Amygdala (tissue), 56 donors: ENCODE data around the gene TPSAB1.
"Not testable (repeated sequence)": the region's sequence is repeated elsewhere in the genome, so short reads cannot be mapped to it uniquely, and the experiment has no call there.

Experiments used
- DNase-seq, 56 donors: peaks; one replicate each; lab custom pipeline; 2025; lab: John Stamatoyannopoulos, UW

TPSAB1 gene

DNA sequence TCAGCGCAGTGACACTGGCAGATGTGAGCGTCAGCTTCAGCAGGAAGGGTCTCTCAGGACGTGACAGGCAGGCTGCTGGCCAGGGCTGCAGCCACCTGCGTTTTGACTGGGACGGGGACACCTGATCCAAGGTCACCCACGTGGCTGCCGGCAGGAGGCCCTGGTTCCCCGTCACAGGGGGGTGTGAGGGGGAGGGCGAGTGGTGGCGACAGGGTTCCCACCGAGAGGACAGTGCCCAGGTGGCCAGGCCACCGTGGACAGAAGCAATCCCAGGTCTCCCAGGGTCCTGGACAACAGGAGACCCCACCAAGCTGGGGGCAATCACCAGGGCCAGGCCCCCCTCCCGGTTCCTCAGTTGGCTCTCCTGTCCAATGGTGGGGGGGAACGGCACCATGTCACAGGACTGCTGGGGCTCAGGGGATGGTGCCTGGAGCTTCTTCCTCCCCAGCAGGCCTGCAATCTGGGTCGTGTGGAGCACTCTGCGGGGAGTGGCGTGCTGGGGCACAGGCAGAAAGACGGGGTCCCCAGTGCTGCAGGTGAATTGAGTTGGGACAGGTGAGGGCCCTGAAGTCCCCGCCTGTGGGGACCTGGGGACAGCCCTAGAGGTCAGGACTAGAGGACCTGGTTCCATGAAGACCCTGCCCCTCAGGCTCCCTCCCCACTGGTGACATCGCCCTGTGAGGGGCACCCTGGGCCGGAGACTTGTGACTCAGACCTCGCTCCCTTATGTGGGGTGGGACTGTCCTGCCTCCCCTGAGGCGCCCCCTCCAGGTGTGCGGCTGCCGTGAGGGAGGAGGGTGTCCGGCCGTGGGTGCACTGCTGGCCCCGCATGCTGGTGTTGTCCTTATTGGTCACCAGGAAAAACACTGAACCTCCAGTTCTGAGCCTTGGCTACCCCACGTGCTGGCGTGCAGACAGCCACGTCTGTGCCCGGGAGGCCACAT is 3.7 kb downstream of the TPSAB1 start:
- not testable (repeated sequence) for DNase-seq

DNA sequence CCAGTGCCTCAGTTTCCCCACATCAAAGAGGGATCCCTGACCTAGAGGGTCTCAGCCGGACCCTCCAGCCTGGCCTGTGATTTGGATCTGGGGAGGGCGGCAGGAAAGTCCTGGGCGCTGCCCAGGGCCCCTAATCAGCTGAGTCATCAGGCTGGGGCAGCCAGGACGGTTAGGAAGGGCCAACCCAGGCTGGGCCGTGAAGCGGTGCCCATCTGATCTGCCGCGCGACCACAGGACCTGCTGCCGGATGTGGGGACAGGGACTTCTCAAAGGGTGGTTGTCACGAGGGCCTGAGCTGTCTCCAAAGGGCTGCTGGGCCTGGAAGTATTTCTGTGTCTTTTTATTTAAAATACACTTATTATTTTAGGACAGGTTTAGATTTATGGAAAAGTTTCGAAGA is 4.4 kb downstream of the TPSAB1 start:
- no peak for DNase-seq

DNA sequence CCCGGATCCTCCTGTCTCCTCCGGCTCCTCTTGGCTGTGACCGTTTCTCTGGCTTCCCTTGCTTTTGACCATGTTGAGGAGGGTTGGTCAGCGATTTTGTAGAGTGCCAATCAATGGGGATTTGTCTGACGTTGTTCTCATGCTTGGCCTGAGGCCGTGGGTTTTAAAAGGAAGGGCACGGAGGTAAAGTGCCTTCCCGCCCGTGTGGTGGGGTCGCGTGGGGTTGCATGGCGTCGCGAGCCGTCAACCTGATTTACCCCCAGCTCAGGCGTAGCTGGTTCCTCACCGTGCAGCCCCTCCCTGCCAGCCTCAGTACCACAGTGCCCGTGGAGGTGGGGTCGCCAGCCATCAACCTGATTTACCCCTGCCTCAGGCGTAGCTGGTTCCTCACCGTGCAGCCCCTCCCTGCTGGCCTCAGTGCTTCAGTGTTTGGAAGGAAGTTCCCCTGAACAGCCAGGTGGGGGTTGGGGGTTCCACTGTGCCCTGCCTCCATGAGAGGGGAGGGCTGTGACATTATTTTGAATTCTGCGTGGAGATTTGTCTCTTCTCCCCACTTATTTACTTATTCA is 5.0 kb downstream of the TPSAB1 start:
- DNase-seq, result no peak

DNA sequence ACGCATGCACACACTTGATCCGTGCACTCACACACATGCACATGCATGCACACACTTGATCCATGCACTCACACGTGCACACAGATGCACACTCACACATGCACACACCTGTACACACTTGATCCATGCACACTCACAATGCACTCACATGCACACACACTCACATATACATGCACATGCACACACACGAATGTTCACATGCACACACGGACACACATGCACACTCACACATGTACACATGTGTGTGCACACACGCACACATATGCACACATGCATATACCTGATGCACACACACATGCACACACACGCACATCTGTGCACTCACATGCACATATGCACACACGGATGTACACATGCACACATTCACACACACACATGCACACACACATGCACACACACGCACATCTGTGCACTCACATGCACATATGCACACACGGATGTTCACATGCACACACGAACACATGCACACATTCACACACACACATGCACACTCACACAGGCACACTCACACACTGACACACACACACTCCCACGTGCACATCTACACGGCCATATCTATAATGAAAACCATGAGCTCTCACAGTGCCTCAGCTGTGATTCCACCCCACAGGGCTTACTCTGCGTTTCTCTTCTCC is 7.5 kb downstream of the TPSAB1 start:
- DNase-seq, result not testable (repeated sequence)

DNA sequence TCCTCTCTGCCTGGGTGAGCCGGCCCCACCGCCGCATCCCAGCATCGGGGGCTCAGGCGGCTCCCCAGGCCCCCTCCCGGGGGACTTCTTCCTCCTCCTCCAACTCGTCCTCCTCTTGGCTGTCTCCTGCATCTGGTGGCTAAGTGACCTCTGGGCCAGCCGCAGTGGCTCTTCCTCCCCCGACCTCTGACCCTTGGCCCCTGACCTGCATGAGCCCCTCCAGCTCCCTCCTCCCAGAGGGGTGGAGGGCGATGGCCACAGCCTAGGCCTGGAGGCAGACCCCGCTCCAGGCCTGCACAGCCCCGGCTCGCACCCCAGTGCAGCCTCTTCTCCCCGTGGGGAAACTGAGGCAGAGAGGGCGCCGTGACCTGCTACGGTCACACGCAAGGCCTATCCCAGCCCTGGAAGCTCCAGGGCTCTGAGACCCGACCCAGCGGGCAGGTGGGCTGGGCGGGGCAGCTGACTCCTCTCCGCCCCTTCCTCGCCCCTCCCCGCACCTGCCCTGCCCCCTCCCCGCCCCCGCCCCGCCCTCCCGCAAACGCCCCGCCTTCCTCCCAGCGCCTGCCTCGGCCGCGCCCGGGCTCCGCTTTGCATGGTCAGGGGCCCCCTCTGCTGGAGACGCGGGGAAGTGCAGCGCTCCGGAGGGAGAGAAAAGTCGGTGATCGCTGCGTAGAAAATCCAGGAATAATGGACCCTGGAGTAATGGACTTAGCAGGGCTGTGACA is 8.7 kb downstream of the TPSAB1 start:
- not testable (repeated sequence) for DNase-seq

DNA sequence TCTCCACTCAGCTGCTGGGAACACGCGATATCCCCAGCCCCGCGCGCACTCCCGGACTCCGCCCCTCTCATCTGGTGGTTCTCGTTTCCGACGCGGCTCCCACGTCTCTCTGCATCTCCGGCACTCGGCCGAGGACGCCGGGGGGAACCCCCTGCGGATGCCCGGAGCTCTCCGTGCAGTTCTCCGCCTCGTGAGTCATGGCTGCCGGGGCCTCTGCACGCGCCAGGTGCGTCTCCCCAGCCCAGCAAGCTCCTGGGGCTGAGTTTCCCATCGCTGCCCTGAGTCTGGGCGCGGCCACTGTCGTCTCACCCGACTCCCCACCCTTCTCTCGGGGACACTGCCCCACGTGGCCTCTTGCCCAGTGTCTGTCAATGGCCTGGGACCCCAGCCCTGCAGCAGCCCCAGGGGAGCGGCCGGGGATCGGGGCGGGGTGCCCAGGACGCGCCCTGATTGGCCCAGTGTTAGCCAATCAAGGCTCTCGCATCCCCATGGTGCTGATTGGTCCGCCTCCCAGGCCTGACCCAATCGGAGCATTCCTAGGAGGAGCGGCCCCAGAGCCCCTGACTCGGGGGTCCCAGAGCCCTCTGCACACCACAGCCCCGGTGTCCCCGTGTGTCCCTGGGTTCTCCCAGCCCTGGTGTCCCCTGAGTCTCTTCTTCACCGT is 13.3 kb downstream of the TPSAB1 start:
- DNase-seq, result not testable (repeated sequence)

DNA sequence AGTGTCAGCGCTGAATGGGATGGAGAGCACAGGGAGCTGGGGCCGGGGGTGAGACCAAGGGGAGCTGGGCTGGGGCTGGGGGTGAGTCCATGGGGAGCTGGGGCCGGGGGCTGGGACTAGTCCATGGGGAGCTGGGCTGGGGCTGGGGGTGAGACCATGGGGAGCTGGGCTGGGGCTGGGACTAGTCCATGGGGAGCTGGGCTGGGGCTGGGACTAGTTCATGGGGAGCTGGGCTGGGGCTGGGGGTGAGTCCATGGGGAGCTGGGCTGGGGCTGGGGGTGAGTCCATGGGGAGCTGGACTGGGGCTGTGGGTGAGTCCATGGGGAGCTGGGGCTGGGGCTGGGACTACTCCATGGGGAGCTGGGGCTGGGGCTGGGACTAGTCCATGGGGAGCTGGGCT is 14.3 kb downstream of the TPSAB1 start:
- not testable (repeated sequence) for DNase-seq

DNA sequence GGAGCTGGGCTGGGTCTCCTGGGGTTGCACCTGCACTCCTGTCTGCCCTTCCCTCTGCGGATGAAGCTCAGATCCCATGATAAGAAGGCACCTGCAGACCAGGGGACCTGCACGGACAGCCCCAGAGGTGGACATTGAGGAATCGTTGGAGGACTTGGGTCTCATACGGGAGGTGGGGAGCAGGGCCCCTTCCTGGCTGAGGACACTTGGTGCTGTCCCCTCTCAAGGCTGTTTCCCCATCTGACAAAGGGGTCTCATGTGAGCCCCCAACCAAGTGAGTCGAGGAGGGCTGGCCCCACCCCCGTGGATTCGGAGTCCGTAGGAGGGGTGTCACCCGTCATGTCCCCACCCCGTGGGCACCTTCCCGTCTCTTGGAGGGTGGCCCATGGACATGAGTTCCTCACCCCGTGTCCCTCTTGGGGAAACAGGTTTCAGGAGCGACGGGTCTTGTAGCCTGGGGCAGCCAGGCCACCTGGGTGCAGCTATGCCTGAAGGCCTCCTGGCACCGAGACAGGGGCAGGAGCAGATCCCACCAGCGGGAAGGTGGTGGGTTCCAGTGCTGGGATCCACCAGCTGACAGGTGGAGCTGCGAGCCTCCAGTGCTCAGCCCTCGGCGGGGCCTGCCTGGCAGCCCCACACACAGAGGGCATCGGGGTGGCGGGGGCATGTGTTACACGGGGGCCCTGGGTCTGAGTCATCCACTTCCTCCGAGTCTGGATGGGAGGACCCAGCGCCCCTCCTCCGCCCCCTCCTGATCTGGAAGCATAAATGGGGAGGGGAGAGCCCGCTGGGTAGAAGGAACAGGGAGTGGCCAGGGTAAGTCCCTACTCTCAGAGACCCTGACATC is 15.0 kb downstream of the TPSAB1 start, which contains the start of gene TPSD1:
TPSD1 (plus strand) TSS at position 794 of the 847 bp plus-strand sequence. CDS start 212 bp downstream, outside the sequence.
- not testable (repeated sequence) for DNase-seq

DNA sequence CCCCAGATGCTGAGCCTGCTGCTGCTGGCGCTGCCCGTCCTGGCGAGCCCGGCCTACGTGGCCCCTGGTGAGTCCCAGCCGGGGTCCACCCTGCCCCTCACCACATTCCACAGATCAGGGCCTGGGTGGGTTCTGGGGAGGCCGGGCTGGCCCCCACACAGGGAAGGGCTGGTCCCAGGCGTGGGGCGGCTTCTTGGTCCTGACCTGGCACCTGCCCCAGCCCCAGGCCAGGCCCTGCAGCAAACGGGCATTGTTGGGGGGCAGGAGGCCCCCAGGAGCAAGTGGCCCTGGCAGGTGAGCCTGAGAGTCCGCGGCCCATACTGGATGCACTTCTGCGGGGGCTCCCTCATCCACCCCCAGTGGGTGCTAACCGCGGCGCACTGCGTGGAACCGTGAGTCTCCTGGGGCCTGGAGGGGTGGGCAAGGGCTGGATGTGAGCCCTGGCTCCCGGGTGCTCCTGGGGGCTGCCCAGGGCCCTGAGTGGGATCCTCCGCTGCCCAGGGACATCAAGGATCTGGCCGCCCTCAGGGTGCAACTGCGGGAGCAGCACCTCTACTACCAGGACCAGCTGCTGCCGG is 15.9 kb downstream of the TPSAB1 start:
- not testable (repeated sequence) for DNase-seq

DNA sequence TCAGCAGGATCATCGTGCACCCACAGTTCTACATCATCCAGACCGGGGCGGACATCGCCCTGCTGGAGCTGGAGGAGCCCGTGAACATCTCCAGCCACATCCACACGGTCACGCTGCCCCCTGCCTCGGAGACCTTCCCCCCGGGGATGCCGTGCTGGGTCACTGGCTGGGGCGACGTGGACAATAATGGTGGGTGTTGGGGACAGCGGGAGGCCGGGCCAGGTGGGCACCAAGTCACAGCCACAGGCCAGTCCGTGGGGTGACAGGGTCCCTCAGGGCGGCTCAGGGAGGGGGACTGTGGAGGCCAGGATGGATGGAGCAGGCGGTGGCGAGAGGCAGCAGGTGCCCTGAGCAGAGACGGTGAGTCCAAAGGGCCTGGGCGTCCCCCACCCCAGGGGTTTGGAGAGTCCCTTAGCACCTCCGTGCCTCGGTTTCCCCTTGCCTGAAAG is 16.4 kb downstream of the TPSAB1 start:
- DNase-seq, result no peak

DNA sequence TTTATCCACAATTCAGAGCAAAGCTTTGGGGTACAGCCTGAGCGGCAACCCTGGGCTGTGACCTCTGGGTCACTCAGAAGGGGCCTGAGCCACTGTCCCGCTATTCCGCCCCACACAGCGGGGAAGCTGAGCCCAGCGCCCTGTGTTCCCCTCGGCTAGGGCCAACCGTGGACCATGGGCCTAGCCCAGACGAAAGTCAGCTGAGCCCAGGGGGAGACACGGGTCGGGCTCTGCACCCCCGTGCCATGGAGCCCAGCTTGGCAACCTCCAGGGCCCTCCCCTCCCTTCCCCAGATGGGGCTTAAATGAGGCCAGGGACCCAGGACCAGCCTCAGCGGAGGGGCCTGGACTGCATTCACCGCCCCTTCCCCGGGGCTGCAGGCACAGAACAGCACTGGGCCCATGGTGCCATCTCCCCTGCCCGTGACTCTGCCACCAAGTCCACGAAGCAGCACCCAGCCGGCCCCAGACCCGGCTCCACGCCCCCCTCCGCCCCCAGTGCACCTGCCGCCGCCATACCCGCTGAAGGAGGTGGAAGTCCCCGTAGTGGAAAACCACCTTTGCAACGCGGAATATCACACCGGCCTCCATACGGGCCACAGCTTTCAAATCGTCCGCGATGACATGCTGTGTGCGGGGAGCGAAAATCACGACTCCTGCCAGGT is 17.2 kb downstream of the TPSAB1 start:
- DNase-seq, result no peak

DNA sequence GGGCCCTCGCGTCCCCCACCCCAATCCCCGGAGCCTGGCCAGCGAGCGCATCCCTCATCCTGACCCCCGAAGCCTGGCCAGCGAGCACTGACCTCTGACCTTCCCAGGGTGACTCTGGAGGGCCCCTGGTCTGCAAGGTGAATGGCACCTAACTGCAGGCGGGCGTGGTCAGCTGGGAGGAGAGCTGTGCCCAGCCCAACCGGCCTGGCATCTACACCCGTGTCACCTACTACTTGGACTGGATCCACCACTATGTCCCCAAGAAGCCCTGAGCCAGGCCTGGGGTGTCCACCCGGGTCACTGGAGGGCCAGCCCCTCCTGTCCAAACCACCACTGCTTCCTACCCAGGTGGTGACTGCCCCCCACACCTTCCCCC is 17.7 kb downstream of the TPSAB1 start:
- no peak for DNase-seq

DNA sequence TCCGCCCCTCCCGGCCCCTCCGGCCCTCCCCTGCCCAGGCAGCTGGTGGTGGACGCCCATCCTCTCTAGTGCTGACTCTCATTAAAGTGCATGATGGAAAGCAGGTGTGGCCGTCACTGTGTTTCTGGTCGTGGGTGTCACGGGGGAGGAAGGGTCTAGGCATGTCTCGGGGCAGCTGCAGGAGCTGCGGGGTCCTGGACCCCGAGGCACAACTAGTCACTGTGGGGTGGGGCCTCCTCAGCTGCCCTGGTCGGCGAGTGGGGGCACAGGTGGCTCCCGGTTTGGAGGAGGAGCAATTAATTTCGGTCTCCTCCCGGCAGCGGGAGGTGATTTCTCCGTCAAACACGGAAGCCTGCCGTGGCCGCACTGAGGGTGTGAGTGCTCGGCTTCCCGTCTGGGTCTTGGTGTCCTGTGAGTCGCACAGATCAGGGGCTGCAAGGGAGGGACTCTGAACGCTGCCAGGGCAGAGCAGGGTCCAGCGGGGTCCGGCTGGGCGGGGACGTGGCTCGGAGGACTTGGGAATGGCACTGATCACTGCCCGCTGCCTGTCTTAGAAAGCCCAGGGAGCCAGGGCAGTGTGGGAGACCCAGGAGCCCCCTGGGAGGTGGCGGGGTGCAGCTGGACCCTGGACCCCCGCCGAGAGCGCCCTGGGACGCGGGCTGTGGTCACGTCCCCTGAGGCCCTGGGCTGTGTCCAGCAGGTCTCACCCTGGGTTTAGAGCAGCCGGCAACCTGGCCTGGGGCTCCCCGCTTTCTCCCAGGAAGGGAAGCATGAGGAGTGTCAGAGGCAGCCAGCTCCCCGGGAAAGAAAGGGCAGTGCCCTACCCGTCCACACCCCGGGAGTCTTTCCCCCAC is 18.6 kb downstream of the TPSAB1 start:
- no peak for DNase-seq

DNA sequence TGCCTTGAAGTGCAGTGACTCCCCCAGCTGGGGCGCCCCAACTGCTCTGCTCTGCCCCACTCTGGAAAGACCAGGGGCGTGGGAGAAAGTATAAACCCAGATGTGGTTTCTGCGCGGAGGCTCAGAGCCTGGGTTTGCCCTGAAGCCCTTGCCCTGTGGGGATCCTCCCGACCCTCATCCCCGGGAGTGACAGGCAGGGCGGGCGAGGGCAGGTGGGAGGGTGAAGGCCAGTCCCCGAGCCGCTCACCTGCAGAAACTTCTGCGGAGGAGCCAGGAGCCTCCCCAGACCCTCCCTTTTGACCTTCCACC is 19.2 kb downstream of the TPSAB1 start:
- DNase-seq, result no peak

DNA sequence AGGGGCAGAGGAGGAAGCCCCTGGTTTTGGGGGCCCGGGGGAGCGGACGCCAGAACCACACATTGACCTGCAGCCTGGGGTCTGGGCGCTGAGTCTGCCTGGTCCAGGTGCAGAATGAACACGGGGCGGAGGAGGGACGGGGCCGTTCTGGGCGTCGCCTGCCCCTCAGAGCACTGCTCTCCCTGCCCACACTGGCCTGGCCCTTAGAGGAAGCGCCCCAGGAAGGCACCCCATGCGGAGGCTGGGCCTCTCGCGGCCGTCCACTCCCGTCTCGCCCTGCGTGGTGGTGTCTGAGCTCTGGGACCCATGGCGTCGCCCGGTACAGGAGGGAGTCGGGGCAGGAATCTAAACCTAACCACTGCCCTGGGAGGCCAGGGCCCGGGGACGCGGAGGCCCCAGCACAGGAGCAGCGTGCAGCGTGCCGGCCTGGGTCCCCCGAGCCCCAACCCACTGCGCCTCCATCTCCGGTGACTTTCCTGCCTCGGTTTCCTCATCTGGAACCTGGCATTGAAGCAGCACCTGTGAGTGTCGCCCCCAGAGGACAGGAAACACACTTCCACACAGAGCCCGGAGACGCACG is 19.7 kb downstream of the TPSAB1 start:
- no peak for DNase-seq

DNA sequence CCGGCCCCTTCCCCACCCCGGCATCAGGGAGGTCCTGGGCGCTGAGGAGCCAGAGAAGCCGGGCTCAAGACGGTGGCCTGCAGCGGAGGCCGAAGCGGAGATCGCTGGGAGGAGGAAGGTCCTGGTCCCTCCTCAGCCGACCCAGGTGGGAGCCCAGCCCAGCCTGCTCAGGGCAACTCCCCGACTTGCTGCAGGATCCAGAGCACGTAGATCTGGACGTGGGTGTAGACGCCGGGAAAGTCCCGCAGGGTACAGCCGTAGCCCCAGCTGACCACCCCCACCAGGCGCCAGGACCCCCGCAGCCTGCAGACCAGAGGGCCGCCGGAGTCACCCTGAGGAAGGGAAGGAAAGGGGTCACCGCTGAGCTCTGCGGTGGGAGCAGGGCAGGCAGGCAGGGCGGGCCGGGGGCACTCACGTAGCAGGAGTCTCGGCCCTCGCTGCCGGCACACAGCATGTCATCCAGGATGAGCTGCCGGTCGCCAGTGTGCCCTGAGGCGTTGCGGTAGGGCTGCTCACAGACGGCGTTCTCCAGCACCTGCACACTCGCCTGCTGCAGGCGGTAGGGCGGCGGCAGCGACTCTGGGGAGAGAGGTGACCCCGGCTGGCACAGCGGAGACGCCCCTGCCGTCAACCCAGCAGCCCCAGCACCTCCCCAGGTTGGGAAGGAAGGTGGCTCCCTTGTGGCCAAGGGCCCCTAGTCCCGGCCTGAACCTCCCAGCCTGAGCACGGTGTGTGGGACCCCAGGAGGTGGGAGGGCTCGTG is 20.8 kb downstream of the TPSAB1 start:
- no peak for DNase-seq
